Right ventricle myocardium inferior (tissue), 1 donor: ENCODE measurements around the gene OBSCN. TPM values are rescaled to one million over a fixed set of nuclear protein-coding genes. Genes with fewer than 3 reads are reported as not detected.

Experiments used
- ATAC-seq: fragments of 200-7000 bp; cut with Tn5 transposase; one replicate; pipeline ENCODE4 v1.9.1; 2020; ENCODE audit warnings: mild to moderate bottlenecking, moderate library complexity
- DNase-seq: peaks from one replicate; pipeline ENCODE4 v3.0.0; 2021; ENCODE audit errors: missing footprints
- intact Hi-C: fragments of 100-400 bp; cut with DNase I; formaldehyde crosslinking; loops from one replicate; pipeline ENCODE4 v1.11.0; 2022
- total RNA-seq: library from RNA; stranded (reverse); fragmentation: NEBNext Ultra II Directional; extraction: Animal tissue kit (Norgen Biotek cat#: 25700); gene quantifications from one replicate; pipeline ENCODE4 v1.2.1, GENCODE V29; 2021
- donor health status: DM: no; HTN: yes; CAD: no; lungs with severe emphysema.

The OBSCN gene
- total RNA-seq, 1 donor from 2014 or later = 275 TPM

- intact Hi-C loops = no loop called here
- ATAC-seq (no peak), DNase-seq (no peak)
Observed at GRCh38 chr1:228306275-228307217, 98.7 kb downstream of the OBSCN start.

- intact Hi-C loops = no loop called here
- DNase-seq (no peak), ATAC-seq (no peak)
Observed at GRCh38 chr1:228307218-228308023, 99.6 kb downstream of the OBSCN start.

GRCh38 chr1:228308085-228308601 is 100.3 kb downstream of the OBSCN start:
- ATAC-seq (no peak), DNase-seq (no peak)
- intact Hi-C loops = no loop called here

GRCh38 chr1:228308628-228309325 is 100.9 kb downstream of the OBSCN start:
- intact Hi-C loops = no loop called here
- ATAC-seq (no peak), DNase-seq (no peak)

GRCh38 chr1:228309326-228310067 is 101.7 kb downstream of the OBSCN start:
- ATAC-seq (no peak), DNase-seq (no peak)
- intact Hi-C loops = no loop called here

- intact Hi-C loops = no loop called here
- ATAC-seq (no peak), DNase-seq (no peak)
Observed at GRCh38 chr1:228310162-228310792, 102.4 kb downstream of the OBSCN start.

GRCh38 chr1:228311091-228311490 is 103.2 kb downstream of the OBSCN start:
- DNase-seq = no peak
- intact Hi-C loops = no loop called here
- no peak for ATAC-seq

GRCh38 chr1:228312136-228312764 is 104.4 kb downstream of the OBSCN start:
- DNase-seq = no peak
- intact Hi-C loops = no loop called here
- no peak for ATAC-seq

- DNase-seq (no peak), ATAC-seq (no peak)
- intact Hi-C loops = no loop called here
Observed at GRCh38 chr1:228313536-228314277, 105.9 kb downstream of the OBSCN start.

GRCh38 chr1:228314315-228314657 is 106.4 kb downstream of the OBSCN start:
- DNase-seq (no peak), ATAC-seq (no peak)
- intact Hi-C loops = no loop called here

- no peak for DNase-seq
- peak; percentile 18 for ATAC-seq
- intact Hi-C loops = no loop called here
Observed at GRCh38 chr1:228314658-228315483, 107.0 kb downstream of the OBSCN start.

- intact Hi-C loops = no loop called here
- no peak for ATAC-seq
- DNase-seq = no peak
Observed at GRCh38 chr1:228315484-228315944, 107.7 kb downstream of the OBSCN start.

- intact Hi-C loops = no loop called here
- DNase-seq (no peak), ATAC-seq (no peak)
Observed at GRCh38 chr1:228315945-228316588, 108.2 kb downstream of the OBSCN start.

- DNase-seq = no peak
- ATAC-seq = no peak
- intact Hi-C loops = no loop called here
Observed at GRCh38 chr1:228316589-228317387, 108.9 kb downstream of the OBSCN start.

- no peak for DNase-seq
- intact Hi-C loops = no loop called here
- no peak for ATAC-seq
Observed at GRCh38 chr1:228317411-228317828, 109.6 kb downstream of the OBSCN start.
